Activated naive CD8-positive, alpha-beta T cell treated with anti-CD3 and anti-CD28 coated beads, Interleukin-2, amount 10 ng/mL, durations not matched to agents 7 days and 5 days (primary cell): Measurements from ENCODE around the gene HDAC5. TPM values are rescaled to one million over a fixed set of nuclear protein-coding genes. Genes with fewer than 3 reads are reported as not detected.
A peak's percentile ranks its signal among the peaks of the same experiment; 100 is the strongest.

Experiments used
- ATAC-seq: fragments of 150-1000 bp; cut with Tn5 transposase; one replicate; pipeline ENCODE4 v1.10.0; 2021; ENCODE audit warnings: low read depth, moderate library complexity
- POLR2A ChIA-PET: fragments of 350-600 bp; sonication (Branson Sonifier 250); formaldehyde crosslinking; loops from one replicate; lab custom pipeline; 2021; ENCODE audit warnings: antibody characterized with exemption; lab: Charles Lee
- DNase-seq: peaks from one replicate; pipeline ENCODE4 v3.0.0; 2021
- H3K27ac Mint-ChIP-seq: one replicate; pipeline ENCODE4 v1.8.0; 2022; ENCODE audit warnings: mild to moderate bottlenecking, mixed read lengths
- H3K27me3 Mint-ChIP-seq: one replicate; pipeline ENCODE4 v1.8.0; 2022; ENCODE audit warnings: mild to moderate bottlenecking, moderate library complexity, mixed read lengths
- H3K36me3 Mint-ChIP-seq: one replicate; pipeline ENCODE4 v1.8.0; 2021; ENCODE audit warnings: mild to moderate bottlenecking, mixed read lengths
- H3K4me1 Mint-ChIP-seq: one replicate; pipeline ENCODE4 v1.8.0; 2021; ENCODE audit warnings: mixed read lengths
- H3K4me3 Mint-ChIP-seq: one replicate; pipeline ENCODE4 v1.8.0; 2022; ENCODE audit warnings: mild to moderate bottlenecking, moderate library complexity, mixed read lengths
- H3K9me3 Mint-ChIP-seq: one replicate; pipeline ENCODE4 v1.8.0; 2021; ENCODE audit warnings: mixed read lengths
- total RNA-seq, 2 experiments: library from RNA; stranded (reverse); gene quantifications; one replicate each; pipeline ENCODE4 v1.2.3, GENCODE V29; 2021

Gene HDAC5
- total RNA-seq, 2 experiments from 2014 or later, result 46.2 to 48.4 TPM

DNA sequence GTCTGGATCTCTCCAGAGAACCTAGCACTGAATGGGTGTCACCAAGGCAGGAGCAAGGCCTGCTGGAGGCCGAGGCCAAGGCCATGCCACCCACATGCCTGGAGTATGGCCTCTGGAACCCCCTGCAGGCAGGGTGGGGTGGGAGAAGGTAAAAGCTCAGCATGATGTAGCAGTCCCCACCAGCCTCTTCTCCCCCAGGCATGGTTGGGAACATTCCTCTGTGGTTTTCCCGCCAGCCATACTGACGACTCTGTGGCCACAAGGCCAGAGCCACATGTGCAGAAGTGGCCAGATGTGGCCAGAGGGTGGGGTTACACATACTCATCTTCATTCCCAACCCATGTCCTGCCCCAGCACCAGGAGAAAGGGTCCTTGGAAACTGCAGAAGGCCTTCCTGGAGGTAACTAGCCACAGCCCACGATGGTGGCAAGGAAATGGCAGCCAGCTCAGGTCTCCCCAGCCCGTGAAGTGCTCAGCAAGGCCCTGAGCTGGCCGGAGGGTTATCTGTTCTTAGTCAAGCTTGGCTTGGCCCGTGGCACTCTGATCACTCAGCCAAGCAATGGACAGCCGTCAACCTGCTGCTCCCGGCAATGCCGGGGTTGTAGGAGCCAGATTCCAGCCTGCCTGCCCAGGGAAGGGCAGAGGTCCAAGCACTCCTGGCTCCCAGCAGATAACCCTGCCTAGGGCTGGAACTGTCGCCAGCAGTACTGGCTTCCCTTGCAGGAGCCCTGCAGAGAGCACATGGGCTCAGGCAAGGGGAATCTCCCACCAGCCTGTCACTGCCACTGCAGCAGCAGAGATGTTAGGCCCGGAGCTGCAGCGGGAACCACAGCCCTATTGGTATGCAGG lies 26.1 kb downstream of the HDAC5 start:
- no peak overlapping the region for H3K4me3 Mint-ChIP-seq
- no peaks in the 10 kb centered on the region for H3K36me3 Mint-ChIP-seq
- no peaks in the 10 kb centered on the region for H3K9me3 Mint-ChIP-seq
- POLR2A ChIA-PET, result no interaction called here
- ATAC-seq (no peak), DNase-seq (no peak)
- no peaks in the 10 kb centered on the region for H3K27me3 Mint-ChIP-seq
- peaks cover 11% of the 10 kb centered on the region for H3K4me1 Mint-ChIP-seq
- H3K27ac Mint-ChIP-seq, result no peak overlapping the region

DNA sequence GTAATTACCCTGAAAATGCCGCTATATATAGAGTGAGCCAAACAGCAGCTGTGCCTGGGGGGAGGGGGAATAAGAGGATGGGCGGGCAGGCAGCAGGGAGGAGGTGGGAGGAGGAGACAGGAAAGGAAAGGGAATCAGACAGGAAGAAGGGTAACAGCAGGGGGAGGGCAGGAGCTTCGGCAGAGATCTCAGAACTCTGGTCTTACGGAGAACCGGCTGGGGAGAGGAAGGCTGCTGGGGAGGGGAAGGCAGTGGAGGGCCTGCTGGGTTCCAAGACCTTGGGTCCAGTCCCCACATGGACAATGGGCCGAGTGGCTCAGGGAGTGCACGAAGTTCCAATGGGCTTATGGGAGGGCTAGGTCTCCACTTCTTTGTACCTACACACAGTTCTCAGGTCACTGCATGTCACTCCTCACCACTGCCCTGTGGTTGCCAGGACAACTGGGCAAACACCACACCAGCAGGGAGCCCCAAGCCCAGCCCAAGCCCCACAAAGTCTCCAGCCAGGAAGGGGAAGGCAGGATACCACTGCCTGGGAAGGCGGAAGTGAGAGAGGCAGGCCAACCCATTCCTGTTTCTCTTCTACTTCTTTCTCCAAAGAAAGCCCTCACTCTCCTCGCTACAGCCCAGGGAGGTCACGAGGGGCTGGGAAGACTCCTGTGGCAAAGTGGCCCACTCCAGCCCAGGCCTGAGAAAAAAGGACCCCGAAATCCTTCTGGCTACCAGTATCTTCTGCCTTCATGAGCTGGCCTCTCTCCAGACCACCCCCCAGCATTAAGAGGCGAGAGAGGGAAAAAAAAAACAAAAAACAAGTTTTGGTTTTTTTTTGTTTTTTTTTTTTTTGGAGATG lies 27.6 kb downstream of the HDAC5 start:
- POLR2A ChIA-PET, result no interaction called here
- Mint-ChIP-seq H3K36me3 (no peaks in the 10 kb centered on the region), H3K27ac (peak overlapping the region; percentile 30), H3K27me3 (no peaks in the 10 kb centered on the region), H3K9me3 (no peaks in the 10 kb centered on the region), H3K4me1 (peaks cover 11% of the 10 kb centered on the region), H3K4me3 (peak overlapping the region; percentile 25)
- DNase-seq (no peak), ATAC-seq (no peak)

DNA sequence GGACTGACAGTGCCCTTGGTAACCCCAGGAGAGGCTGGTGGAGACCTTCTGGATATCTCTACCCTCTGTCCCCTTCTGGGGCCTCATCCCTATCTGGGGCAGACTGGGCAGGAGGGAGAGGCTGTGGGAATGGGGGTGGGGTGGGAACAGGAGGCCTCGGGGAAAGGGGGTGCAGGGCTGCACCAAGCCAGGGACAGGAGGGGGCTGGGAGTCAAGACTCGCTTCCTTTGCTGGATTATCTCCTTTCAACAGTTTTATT lies 28.1 kb downstream of the HDAC5 start:
- DNase-seq (no peak), ATAC-seq (no peak)
- H3K27ac Mint-ChIP-seq, result peak overlapping the region; percentile 30
- H3K9me3 Mint-ChIP-seq, result no peaks in the 10 kb centered on the region
- H3K4me1 Mint-ChIP-seq, result peaks cover 11% of the 10 kb centered on the region
- H3K27me3 Mint-ChIP-seq, result no peaks in the 10 kb centered on the region
- POLR2A ChIA-PET, result no interaction called here
- no peak overlapping the region for H3K4me3 Mint-ChIP-seq
- H3K36me3 Mint-ChIP-seq, result no peaks in the 10 kb centered on the region

DNA sequence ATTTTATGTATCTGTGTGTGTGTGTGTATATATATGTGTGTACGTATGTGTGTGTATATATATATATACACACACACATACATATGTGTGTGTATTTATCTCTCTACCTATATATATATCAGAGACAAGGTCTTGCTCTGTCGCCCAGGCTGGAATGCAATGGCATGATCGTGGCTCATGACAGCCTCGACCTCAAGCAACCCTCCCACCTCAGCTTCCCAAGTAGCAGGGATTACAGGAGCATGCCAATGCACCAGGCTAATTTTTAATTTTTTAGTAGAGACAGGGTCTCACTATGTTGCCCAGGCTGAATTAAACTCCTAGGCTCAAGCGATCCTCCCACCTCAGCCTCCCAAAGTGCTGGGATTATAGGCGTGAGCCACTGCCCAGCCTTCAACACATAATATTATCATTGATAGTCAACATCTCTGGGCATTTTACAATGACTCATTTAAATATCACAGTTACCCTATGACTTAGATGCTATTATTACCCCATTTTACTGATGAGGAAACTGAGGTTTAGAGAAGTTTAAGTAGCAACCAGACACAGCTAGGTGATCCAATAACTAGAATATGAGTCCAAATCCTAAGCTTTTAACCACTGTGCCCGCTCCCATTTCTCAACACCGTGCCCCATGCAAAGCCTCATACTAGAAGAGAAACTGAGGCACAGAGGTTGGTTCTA lies 28.6 kb downstream of the HDAC5 start:
- Mint-ChIP-seq H3K4me1 (peaks cover 11% of the 10 kb centered on the region), H3K27me3 (no peaks in the 10 kb centered on the region), H3K9me3 (no peaks in the 10 kb centered on the region), H3K36me3 (no peaks in the 10 kb centered on the region), H3K4me3 (no peak overlapping the region), H3K27ac (no peak overlapping the region)
- DNase-seq (no peak), ATAC-seq (no peak)
- POLR2A ChIA-PET, result interaction anchor here (0.6 kb wide), 1 partner anchor 123 kb away, joined by 3 read pairs; no protein-coding TSS in a partner anchor

DNA sequence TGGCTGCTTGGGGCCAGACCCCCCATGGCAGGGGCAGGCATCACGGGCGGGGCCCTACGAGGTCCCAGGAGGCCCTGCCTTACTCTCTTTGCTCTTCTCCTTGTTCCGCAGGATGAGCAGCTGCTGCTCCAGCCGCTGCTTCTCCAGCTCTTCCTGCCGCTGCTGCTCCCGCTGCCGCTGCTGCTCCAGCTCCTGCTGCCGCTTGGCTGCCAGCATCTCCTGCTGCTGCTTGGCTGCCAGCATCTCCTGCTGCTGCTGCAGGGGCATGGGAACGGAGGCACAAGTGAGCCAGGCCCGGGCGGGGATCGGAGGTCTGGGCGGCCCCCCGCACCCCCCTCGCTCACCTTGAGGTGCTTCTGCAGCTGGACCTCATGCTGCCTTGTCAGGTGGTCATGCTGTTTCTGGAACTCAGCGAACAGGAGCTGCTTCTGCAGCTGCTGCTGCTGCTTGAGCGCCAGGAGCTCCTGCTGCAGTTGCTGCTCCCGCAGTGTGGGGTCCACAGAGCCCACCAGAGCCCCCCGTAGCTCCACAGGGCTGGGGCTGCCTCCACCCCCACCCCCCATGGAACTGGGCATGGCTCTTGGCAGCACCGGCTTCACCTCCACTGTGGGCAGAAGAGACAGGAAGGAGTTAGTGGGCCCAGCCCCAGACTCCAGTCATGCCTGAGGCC lies 30.1 kb downstream of the HDAC5 start:
- no peak for DNase-seq
- H3K4me1 Mint-ChIP-seq, result peaks cover 11% of the 10 kb centered on the region
- H3K9me3 Mint-ChIP-seq, result no peaks in the 10 kb centered on the region
- no peaks in the 10 kb centered on the region for H3K27me3 Mint-ChIP-seq
- POLR2A ChIA-PET, result no interaction called here
- H3K4me3 Mint-ChIP-seq, result no peak overlapping the region
- no peak for ATAC-seq
- no peak overlapping the region for H3K27ac Mint-ChIP-seq
- peaks cover 2% of the 10 kb centered on the region for H3K36me3 Mint-ChIP-seq

DNA sequence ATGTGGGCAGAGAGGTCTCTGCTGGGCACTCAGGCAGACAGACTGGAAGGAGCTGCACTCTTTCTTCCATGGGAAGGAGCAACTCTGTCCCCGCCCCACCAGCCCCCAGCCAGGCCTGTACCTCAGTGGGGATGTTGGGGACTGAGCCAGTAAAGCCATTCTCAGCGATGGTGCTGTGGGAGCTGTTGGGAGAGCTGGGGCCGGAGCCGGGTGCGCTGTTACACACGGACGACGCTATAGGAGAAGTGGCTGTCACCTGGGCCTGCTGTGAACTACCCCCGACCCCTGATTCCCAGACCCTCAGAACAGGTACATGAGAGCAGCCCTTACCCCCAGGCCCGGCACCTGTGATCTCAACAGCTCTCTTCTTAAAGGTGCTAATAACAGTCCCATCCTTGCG lies 31.4 kb downstream of the HDAC5 start:
- Mint-ChIP-seq H3K4me1 (peaks cover 8% of the 10 kb centered on the region), H3K27ac (no peak overlapping the region), H3K4me3 (no peak overlapping the region), H3K36me3 (peaks cover 2% of the 10 kb centered on the region), H3K27me3 (no peaks in the 10 kb centered on the region), H3K9me3 (no peaks in the 10 kb centered on the region)
- ATAC-seq, result no peak
- DNase-seq, result no peak
- POLR2A ChIA-PET, result no interaction called here

DNA sequence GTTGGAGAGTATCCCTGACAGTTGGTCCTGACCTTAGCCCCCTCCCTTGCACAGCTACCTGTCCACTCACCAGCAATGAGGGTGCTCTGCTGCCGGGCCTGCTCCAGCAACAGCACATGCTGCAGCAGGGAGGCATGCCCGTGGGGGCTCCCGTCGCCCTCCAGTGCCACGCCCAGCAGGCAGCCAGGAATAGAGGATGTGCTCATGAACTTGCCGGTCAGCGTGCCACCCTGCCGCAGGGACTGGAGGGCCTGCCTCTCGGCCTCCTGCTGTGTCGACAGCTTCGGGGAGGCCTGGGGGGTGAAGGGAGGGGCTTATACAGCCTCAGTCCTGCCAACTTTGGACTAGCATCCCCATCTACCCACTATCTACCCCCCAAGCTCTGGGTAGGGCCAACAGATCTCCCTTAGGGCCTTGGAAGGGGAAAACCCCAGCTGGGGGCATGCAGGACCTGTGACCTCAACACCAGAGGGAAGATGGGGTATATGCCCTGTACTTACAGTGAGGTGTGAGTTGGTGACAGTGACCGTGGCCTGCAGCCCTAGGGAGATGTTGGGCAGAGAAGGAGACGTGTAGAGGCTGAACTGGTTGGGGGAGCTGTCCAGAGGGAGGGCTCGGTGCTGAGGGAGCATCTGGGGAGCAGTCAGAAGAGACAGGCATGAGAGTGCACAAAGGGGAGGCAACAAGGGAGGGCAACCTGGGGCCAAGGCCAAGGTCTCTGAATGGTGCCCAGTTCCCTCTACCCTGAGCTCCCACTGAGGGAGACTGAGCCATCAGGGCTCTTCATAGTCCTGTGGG lies 32.0 kb downstream of the HDAC5 start:
- no peak for ATAC-seq
- POLR2A ChIA-PET, result no interaction called here

DNA sequence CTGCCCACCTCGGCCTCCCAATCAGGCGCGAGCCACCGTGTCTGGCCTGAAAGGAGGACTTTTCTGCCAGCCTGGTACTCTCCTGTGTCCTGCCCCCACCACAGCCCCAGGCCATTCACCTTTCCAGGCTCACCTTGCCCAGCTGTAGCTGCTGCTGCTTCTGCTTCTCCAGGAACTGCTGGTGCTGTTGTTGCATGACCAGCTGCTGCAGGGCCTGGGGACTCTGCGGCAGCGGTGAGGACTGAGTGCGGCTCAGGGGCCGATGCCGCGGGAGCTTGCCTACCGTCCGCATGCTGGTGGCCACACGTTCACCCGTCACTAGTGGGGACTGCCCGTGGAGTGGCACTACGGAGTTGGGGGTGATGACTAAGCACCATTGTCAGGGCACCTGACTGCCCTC lies 35.2 kb downstream of the HDAC5 start:
- ATAC-seq, result no peak
- Mint-ChIP-seq H3K27ac (no peak overlapping the region), H3K4me1 (peaks cover 4% of the 10 kb centered on the region), H3K27me3 (no peaks in the 10 kb centered on the region), H3K4me3 (no peak overlapping the region), H3K9me3 (no peaks in the 10 kb centered on the region), H3K36me3 (peaks cover 3% of the 10 kb centered on the region)
- DNase-seq, result no peak
- POLR2A ChIA-PET, result interaction anchor here (0.9 kb wide), 1 partner anchor 17 kb away, joined by 3 read pairs; no protein-coding TSS in a partner anchor

More for the DNA sequence above, 32.0 kb downstream of the HDAC5 start:
- Mint-ChIP-seq H3K4me1 (peaks cover 10% of the 10 kb centered on the region), H3K4me3 (no peak overlapping the region), H3K9me3 (no peaks in the 10 kb centered on the region), H3K27ac (peak overlapping the region; percentile 56), H3K36me3 (peaks cover 2% of the 10 kb centered on the region), H3K27me3 (no peaks in the 10 kb centered on the region)
- DNase-seq, result no peak

DNA sequence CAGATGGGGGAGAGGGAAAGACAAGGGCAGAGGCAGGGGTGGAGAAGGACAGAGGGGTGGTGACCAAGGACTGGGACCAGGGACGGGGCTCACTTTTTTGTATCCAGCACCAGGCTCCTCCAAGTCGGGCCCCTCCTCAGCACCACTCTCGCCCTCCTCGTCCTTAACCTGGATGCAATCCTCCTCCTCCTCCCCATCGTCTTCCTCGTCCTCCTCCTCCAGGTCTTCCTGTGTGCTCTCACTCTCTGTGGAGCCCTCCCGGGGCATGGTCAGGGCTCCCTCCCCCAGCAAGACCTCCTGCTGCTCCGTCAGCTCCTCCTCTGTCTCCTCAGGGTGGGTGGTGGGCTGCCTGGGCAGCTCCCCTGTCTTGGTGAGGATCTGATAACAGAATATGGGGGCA lies 36.1 kb downstream of the HDAC5 start:
- ATAC-seq (no peak), DNase-seq (no peak)
- Mint-ChIP-seq H3K36me3 (peaks cover 3% of the 10 kb centered on the region), H3K27me3 (no peaks in the 10 kb centered on the region), H3K27ac (no peak overlapping the region), H3K4me1 (peaks cover 4% of the 10 kb centered on the region), H3K9me3 (no peaks in the 10 kb centered on the region), H3K4me3 (no peak overlapping the region)
- POLR2A ChIA-PET, result interaction anchor here (0.9 to 1.4 kb wide), 2 partner anchors 18 to 28 kb away, joined by 3 to 4 read pairs; no protein-coding TSS in a partner anchor

DNA sequence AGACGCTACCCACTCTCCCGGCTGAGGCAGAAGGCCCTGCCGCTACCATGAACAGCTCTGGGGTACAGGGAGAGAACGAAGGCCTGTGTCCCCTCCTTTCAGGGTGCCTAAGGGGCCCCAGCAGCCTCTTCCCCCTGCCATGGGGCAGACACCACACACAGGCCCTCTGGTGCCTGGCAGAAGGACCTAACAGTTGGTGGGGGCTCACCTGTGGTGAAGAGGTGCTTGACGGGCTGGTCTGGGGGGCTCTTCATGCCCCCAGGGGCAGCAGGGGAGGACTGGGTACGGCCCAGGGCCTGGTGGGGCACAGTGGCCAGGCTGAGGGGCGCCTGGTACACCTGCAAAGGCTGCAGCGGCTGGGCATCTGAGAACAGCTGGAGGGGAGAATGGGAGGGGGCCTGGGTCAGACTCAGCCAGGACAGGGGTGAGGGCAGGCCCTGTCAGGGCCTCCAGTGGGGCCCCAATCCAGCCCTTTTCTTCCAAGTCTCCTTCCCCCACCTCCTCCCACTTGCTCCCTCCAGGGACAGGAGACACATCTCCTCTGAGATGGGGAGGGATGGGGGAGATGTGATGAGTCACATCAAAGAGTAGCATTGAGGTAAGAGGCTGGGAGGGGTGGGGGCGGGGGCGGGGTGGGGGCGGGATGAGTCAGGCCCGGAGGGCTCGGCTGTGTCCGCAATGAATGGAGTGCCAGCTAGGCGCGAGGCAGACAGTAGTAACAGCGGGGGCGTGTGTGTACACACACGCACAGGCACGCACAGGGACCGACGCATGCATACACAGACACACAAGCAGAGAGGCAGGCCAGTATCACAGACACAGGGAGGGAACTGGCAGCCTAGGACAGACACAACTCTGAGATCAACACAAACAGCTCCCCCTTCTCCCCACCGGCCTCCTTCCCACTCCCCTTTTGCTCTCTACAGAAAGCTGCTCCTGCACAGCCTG lies 36.8 kb downstream of the HDAC5 start:
- ATAC-seq (peak; percentile 46), DNase-seq (no peak)
- H3K27ac Mint-ChIP-seq, result no peak overlapping the region
- H3K4me3 Mint-ChIP-seq, result no peak overlapping the region
- peaks cover 3% of the 10 kb centered on the region for H3K36me3 Mint-ChIP-seq
- H3K27me3 Mint-ChIP-seq, result no peaks in the 10 kb centered on the region
- POLR2A ChIA-PET, result interaction anchor here (1.4 kb wide), 1 partner anchor 29 kb away, joined by 4 read pairs; no protein-coding TSS in a partner anchor
- no peaks in the 10 kb centered on the region for H3K9me3 Mint-ChIP-seq
- peaks cover 4% of the 10 kb centered on the region for H3K4me1 Mint-ChIP-seq

DNA sequence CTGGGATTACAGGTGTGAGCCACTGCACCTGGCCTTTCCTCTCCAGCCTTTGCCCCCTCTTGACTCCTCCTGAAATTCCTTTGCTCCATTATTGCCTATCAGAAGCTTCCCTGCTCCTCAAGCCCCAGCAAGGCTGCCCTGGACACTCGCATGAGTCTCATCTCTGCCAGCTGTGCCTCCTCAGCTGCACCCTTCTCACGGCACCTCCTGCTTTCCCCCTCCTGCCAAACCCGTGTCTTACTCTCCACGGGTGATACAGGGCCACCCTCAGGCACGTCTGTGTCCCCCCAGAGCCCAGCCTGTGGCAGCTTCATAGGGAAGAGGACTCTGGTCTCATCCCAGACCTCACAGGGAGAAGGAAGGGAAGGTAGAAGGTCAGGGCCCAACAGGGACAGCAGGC lies 37.5 kb downstream of the HDAC5 start:
- no peak for DNase-seq
- H3K4me3 Mint-ChIP-seq, result no peak overlapping the region
- H3K27ac Mint-ChIP-seq, result peak overlapping the region; percentile 30
- H3K9me3 Mint-ChIP-seq, result no peaks in the 10 kb centered on the region
- H3K36me3 Mint-ChIP-seq, result peaks cover 3% of the 10 kb centered on the region
- POLR2A ChIA-PET, result no interaction called here
- peaks cover 4% of the 10 kb centered on the region for H3K4me1 Mint-ChIP-seq
- ATAC-seq, result no peak
- H3K27me3 Mint-ChIP-seq, result no peaks in the 10 kb centered on the region
